OCI-LY7 (cell line): Measurements from ENCODE around the gene PSME3IP1.

Experiments
- CTCF ChIP-seq: fragments of 200-600 bp; sonication (generic); conservative IDR thresholded peaks from 2 replicates; pipeline ENCODE4 v1.5.1; 2014; ENCODE audit warnings: mild to moderate bottlenecking, antibody characterized with exemption, low read length, moderate library complexity, mixed read lengths
- EZH2phosphoT487 ChIP-seq: fragments of 200-600 bp; sonication (generic); IDR thresholded peaks from 2 replicates; pipeline ENCODE4 v1.6.1; 2018; ENCODE audit warnings: low read depth, borderline replicate concordance, mild to moderate bottlenecking, mixed run types, antibody characterized with exemption, low read length, moderate library complexity, mixed read lengths

GRCh38 chr16:57144027-57144426, 41.8 kb downstream of the PSME3IP1 start:
- TF ChIP-seq CTCF (no peak), EZH2phosphoT487 (no peak)
